Epithelial cell of proximal tubule (primary cell): Measurements from ENCODE around the gene ARHGEF7. TPM values are rescaled to one million over a fixed set of nuclear protein-coding genes. Genes with fewer than 3 reads are reported as not detected.

Experiments
- DNase-seq: peaks from one replicate; pipeline ENCODE4 v3.0.0-alpha.2; 2011; ENCODE audit warnings: low read depth
- H3K4me3 ChIP-seq: 2 replicates; pipeline ENCODE4 v1.5.1; 2011; ENCODE audit warnings: low read depth, mild to moderate bottlenecking, low read length
- CTCF ChIP-seq: conservative IDR thresholded peaks from 2 replicates; pipeline ENCODE4 v1.5.1; 2012; ENCODE audit warnings: low read depth, mild to moderate bottlenecking, low read length
- total RNA-seq: library from RNA; depleted of rRNA; stranded (reverse); fragments of >200 nt; gene quantifications from 2 replicates; pipeline ENCODE4 v1.2.3, GENCODE V29; 2015

Gene ARHGEF7
- total RNA-seq, 1 donor from 2014 or later, result 21.9 TPM

- DNase-seq, result no peak
- no peak for TF ChIP-seq CTCF
Measured at GRCh38 chr13:111291908-111292307, 176.8 kb downstream of the ARHGEF7 start.

GRCh38 chr13:111292710-111293485, 177.8 kb downstream of the ARHGEF7 start:
- no peak for DNase-seq
- no peak for TF ChIP-seq CTCF
- no peak overlapping the region for H3K4me3 ChIP-seq

More at GRCh38 chr13:111291908-111292307, 176.8 kb downstream of the ARHGEF7 start:
- no peak overlapping the region for H3K4me3 ChIP-seq

GRCh38 chr13:111295886-111296285, 180.8 kb downstream of the ARHGEF7 start:
- no peak overlapping the region for H3K4me3 ChIP-seq
- no peak for TF ChIP-seq CTCF
- DNase-seq, result no peak

- no peak for DNase-seq
- no peak overlapping the region for H3K4me3 ChIP-seq
- no peak for TF ChIP-seq CTCF
Measured at GRCh38 chr13:111296417-111296816, 181.3 kb downstream of the ARHGEF7 start.

GRCh38 chr13:111298214-111298975, 183.3 kb downstream of the ARHGEF7 start:
- DNase-seq, result no peak
- TF ChIP-seq CTCF, result no peak
- H3K4me3 ChIP-seq, result no peak overlapping the region

- H3K4me3 ChIP-seq, result no peak overlapping the region
- no peak for DNase-seq
- no peak for TF ChIP-seq CTCF
Measured at GRCh38 chr13:111302045-111302726, 187.1 kb downstream of the ARHGEF7 start.
